Uterus (tissue), 4 donors: ENCODE measurements around the gene STON1. TPM values are rescaled to one million over a fixed set of nuclear protein-coding genes. Genes with fewer than 3 reads are reported as not detected.

ENCODE experiments used
- DNase-seq, 2 donors: peaks; one replicate each; pipeline ENCODE4 v3.0.0-alpha.2; 2019 to 2020
- H3K27ac ChIP-seq, 2 donors: fragments of 200-600 bp; sonication (generic); 1 replicate in 1 of 2; 2 replicates in 1 of 2; pipeline ENCODE4 v1.5.1; 2016 to 2018
- H3K27me3 ChIP-seq, 2 donors: fragments of 200-600 bp; sonication (generic); one replicate each; pipeline ENCODE4 v1.5.1; 2018 to 2019; ENCODE audit warnings: control low read depth in 1 of 2
- H3K36me3 ChIP-seq, 2 donors: fragments of 200-600 bp; sonication (generic); one replicate each; pipeline ENCODE4 v1.5.1; 2019; ENCODE audit warnings: control low read depth in 1 of 2
- H3K4me1 ChIP-seq, 2 donors: fragments of 200-600 bp; sonication (generic); one replicate each; pipeline ENCODE4 v1.5.1; 2018 to 2019; ENCODE audit warnings: control low read depth in 1 of 2
- H3K4me3 ChIP-seq, 2 donors: fragments of 200-600 bp; sonication (generic); 1 replicate in 1 of 2; 2 replicates in 1 of 2; pipeline ENCODE4 v1.5.1; 2018 to 2019; ENCODE audit warnings: mild to moderate bottlenecking in 1 of 2
- H3K9me3 ChIP-seq, 2 donors: fragments of 200-600 bp; sonication (generic); one replicate each; pipeline ENCODE4 v1.5.1; 2019; ENCODE audit warnings: control low read depth in 1 of 2
- POLR2A ChIP-seq, 2 donors: fragments of 450-650 bp; IDR thresholded peaks; one replicate each; pipeline ENCODE4 v1.6.1; 2016; ENCODE audit warnings: antibody characterized with exemption in 2 of 2, mild to moderate bottlenecking in 1 of 2, moderate library complexity in 1 of 2
- intact Hi-C: fragments of 100-400 bp; cut with DNase I; formaldehyde crosslinking; loops from one replicate; pipeline ENCODE4 v1.15.1; 2023; ENCODE audit warnings: low total_unique reads
- total RNA-seq, 4 donors: library from RNA; depleted of rRNA in 3 of 4; stranded (reverse); fragments of >200 nt in 3 of 4; gene quantifications; one replicate each; pipeline versions ENCODE4 v1.1.0 to v1.2.4, GENCODE V29; 2014 to 2023
- TF ChIP-seq, protein P1 (sequence below), 4 experiments: fragments of 200-600 bp in 2 of 4; fragments of 450-650 bp in 2 of 4; sonication (generic) in 2 of 4; IDR thresholded peaks; one replicate each; pipeline ENCODE4 v1.5.1; 2016 to 2019; ENCODE audit warnings: antibody characterized with exemption in 4 of 4, mild to moderate bottlenecking in 2 of 4, moderate library complexity in 1 of 4
- donor health status: DM: yes; HTN: yes; CAD: no.

The STON1 gene, protein sequence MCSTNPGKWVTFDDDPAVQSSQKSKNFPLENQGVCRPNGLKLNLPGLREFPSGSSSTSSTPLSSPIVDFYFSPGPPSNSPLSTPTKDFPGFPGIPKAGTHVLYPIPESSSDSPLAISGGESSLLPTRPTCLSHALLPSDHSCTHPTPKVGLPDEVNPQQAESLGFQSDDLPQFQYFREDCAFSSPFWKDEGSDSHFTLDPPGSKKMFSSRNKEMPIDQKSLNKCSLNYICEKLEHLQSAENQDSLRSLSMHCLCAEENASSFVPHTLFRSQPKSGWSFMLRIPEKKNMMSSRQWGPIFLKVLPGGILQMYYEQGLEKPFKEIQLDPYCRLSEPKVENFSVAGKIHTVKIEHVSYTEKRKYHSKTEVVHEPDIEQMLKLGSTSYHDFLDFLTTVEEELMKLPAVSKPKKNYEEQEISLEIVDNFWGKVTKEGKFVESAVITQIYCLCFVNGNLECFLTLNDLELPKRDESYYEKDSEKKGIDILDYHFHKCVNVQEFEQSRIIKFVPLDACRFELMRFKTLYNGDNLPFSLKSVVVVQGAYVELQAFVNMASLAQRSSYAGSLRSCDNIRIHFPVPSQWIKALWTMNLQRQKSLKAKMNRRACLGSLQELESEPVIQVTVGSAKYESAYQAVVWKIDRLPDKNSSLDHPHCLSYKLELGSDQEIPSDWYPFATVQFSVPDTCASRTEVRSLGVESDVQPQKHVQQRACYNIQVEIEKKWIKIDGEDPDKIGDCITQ
- 10 to 100 TPM; 55.6 to 75.3 (median 65.8) TPM for total RNA-seq

DNA sequence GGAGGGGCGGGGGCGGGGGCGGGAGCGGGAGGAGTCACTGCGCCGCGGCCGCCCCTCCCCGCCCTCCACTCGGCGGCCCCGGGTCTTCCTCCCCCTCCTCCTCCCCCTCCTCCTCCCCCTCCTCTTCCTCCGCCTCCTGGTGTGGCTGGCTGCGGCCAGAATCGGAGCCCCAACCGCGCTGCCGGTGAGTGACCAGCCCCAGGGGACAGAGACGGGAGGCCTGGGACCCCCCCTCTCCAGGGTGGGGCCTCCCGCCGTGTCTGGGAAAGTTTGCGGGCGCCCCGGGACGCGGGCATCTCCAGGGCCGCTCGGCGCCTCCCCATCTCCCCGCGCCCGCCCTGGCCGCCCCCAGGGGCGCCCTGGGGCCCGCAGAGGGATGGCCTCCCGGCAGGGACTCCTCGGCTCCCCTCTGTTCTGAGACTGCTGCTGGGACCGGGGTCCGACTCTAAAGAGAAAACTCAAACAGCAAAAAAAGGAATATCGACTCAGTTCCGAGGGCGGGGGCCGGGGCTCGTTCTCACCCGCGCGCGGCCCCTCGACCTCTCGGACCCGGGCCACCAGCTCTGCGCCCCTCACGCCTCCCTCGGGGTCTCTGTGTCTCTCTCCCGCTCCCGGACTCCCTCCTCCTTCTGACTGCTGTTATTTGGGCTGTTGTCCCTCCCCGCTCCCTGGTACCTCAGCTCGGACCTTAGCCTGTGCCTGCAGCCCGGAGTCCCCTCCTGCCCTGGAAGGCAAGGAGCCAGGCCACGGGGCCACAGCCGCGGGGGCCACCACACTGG, at the start of gene STON1:
Gene STON1, plus strand, starts transcription at position 122 of the 779 bp plus-strand sequence. CDS start 50,480 bp downstream, outside the sequence.
- no peaks in the 10 kb centered on the region for H3K36me3 ChIP-seq
- H3K9me3 ChIP-seq, result no peaks in the 10 kb centered on the region
- H3K27ac ChIP-seq, result peak within 1 kb of the TSS; percentile 96 to 98
- intact Hi-C loops, result loop anchor here (10.0 kb wide), 2 partner anchors 55 kb away; no protein-coding TSS in a partner anchor
- peaks cover 11 to 23% of the 10 kb centered on the region in 2 donors for H3K4me1 ChIP-seq
- peak; percentile 72 to 74 for DNase-seq
- no peaks in the 10 kb centered on the region for H3K27me3 ChIP-seq
- peak within 1 kb of the TSS; percentile 92 to 96 for H3K4me3 ChIP-seq
- TF ChIP-seq POLR2A (IDR thresholded peaks at IDR 0.05), result peak in 1 of 2 donors; percentile 40
- TF ChIP-seq, protein P1, sequence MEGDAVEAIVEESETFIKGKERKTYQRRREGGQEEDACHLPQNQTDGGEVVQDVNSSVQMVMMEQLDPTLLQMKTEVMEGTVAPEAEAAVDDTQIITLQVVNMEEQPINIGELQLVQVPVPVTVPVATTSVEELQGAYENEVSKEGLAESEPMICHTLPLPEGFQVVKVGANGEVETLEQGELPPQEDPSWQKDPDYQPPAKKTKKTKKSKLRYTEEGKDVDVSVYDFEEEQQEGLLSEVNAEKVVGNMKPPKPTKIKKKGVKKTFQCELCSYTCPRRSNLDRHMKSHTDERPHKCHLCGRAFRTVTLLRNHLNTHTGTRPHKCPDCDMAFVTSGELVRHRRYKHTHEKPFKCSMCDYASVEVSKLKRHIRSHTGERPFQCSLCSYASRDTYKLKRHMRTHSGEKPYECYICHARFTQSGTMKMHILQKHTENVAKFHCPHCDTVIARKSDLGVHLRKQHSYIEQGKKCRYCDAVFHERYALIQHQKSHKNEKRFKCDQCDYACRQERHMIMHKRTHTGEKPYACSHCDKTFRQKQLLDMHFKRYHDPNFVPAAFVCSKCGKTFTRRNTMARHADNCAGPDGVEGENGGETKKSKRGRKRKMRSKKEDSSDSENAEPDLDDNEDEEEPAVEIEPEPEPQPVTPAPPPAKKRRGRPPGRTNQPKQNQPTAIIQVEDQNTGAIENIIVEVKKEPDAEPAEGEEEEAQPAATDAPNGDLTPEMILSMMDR (IDR thresholded peaks at IDR 0.05), result peak in 2 of 4 experiments; percentile 24

DNA sequence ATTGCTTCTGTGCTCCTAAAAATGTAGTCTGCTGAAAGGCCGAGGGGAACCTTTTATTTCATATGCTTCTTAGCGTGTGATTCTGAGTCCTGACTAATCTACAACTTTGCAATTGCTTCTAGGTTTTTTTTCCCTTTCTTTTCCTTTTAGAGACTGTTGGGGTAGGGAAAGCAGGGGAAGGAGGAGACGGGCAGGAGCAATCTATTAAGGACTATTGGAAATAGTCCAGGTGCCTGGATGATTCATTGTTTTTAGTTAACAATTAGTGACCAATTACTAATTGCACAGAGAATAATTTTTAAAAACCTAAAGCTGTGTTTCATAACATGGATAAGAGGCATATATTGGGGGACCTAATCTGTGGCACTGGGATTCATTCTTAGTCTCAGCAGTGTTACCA, 49.4 kb upstream of the STON1 start:
- Histone ChIP-seq H3K27me3 (no peaks in the 10 kb centered on the region), H3K4me3 (no peak overlapping the region), H3K36me3 (no peaks in the 10 kb centered on the region), H3K4me1 (peaks cover 0 to 13% of the 10 kb centered on the region in 2 donors), H3K27ac (peak overlapping the region; percentile 74 to 90), H3K9me3 (no peaks in the 10 kb centered on the region)
- TF ChIP-seq POLR2A (IDR thresholded peaks at IDR 0.05), result no peak
- TF ChIP-seq, protein P1 (IDR thresholded peaks at IDR 0.05), result no peak
- DNase-seq, result no peak
- intact Hi-C loops, result no loop called here

DNA sequence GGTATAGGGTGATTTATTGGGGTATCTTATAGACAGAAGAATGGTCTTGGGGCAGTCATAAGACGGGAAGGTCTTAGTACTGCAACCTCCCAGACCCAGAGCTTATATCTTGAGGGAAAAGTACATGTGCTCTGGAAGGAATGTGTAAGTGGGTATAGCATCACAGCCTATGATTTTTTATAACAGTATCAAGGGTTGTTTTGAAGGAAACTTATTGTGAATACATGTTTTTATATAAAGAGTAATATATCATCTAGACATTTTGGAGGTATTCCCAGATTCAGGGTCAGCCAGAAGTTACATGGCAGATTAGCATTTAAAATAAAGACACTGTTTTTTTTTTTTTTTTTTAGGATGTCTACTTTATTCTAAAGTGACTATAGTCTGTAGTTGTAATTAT, 47.6 kb upstream of the STON1 start:
- Histone ChIP-seq H3K36me3 (no peaks in the 10 kb centered on the region), H3K27ac (peak overlapping the region; percentile 78 to 90), H3K4me1 (peaks cover 0 to 13% of the 10 kb centered on the region in 2 donors), H3K4me3 (no peak overlapping the region), H3K27me3 (no peaks in the 10 kb centered on the region), H3K9me3 (no peaks in the 10 kb centered on the region)
- TF ChIP-seq, protein P1 (IDR thresholded peaks at IDR 0.05), result no peak
- TF ChIP-seq POLR2A (IDR thresholded peaks at IDR 0.05), result no peak
- intact Hi-C loops, result no loop called here
- no peak for DNase-seq

DNA sequence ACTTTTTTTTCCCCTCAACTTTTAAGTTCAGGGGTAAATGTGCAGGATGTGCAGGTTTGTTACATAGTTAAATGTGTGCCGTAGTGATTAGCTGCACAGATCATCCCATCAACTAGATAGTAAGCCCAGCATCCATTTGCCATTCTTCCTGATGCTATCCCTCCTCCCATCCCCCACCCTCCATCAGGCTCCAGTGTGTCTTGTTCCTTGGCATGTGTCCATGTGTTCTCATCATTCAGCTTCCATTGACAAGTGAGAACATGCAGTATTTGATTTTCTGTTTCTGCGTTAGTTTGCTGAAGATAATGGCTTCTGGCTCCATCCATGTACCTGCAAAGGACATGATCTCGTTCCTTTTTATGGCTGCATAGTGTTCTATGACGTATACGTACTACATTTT, 47.2 kb upstream of the STON1 start:
- H3K27ac ChIP-seq, result peak overlapping the region; percentile 78 to 90
- DNase-seq, result no peak
- H3K27me3 ChIP-seq, result no peaks in the 10 kb centered on the region
- H3K9me3 ChIP-seq, result no peaks in the 10 kb centered on the region
- TF ChIP-seq POLR2A (IDR thresholded peaks at IDR 0.05), result no peak
- TF ChIP-seq, protein P1 (IDR thresholded peaks at IDR 0.05), result no peak
- intact Hi-C loops, result no loop called here
- no peak overlapping the region for H3K4me3 ChIP-seq
- peaks cover 0 to 13% of the 10 kb centered on the region in 2 donors for H3K4me1 ChIP-seq
- H3K36me3 ChIP-seq, result no peaks in the 10 kb centered on the region
